T-helper 17 cell (primary cell): Measurements from ENCODE around the gene BRD3OS. TPM values are rescaled to one million over a fixed set of nuclear protein-coding genes. Genes with fewer than 3 reads are reported as not detected.

Experiments
- ATAC-seq: fragments of 150-1000 bp; cut with Tn5 transposase; 2 replicates; pipeline ENCODE4 v1.10.0; 2021; ENCODE audit warnings: mild to moderate bottlenecking, moderate library complexity
- DNase-seq, 3 donors: peaks; one replicate each; pipeline versions ENCODE4 v3.0.0 to v3.0.0-alpha.2; 2020 to 2021
- H3K9me3 ChIP-seq: one replicate; pipeline ENCODE4 v1.7.0; 2013; ENCODE audit warnings: low read length, mild to moderate bottlenecking; ENCODE audit not compliant: control insufficient read depth, poor library complexity, severe bottlenecking
- H3K27ac Mint-ChIP-seq: one replicate; pipeline ENCODE4 v1.8.0; 2022; ENCODE audit warnings: mild to moderate bottlenecking, moderate library complexity, mixed read lengths
- H3K27me3 Mint-ChIP-seq: one replicate; pipeline ENCODE4 v1.8.0; 2022; ENCODE audit warnings: mixed read lengths
- H3K36me3 Mint-ChIP-seq: one replicate; pipeline ENCODE4 v1.8.0; 2022; ENCODE audit warnings: low read depth, mixed read lengths
- H3K4me1 Mint-ChIP-seq: one replicate; pipeline ENCODE4 v1.8.0; 2022; ENCODE audit warnings: mild to moderate bottlenecking, mixed read lengths
- H3K4me3 Mint-ChIP-seq: one replicate; pipeline ENCODE4 v1.8.0; 2022; ENCODE audit warnings: mild to moderate bottlenecking, moderate library complexity, mixed read lengths
- total RNA-seq, 4 donors: library from RNA in 2 of 4; stranded (reverse) in 2 of 4; gene quantifications; one replicate each; pipeline ENCODE4 v1.2.3 and lab custom pipeline; 2022 to 2026

The BRD3OS gene
- total RNA-seq, 2 donors from 2014 or later = 7.7 to 10.2 TPM

DNA sequence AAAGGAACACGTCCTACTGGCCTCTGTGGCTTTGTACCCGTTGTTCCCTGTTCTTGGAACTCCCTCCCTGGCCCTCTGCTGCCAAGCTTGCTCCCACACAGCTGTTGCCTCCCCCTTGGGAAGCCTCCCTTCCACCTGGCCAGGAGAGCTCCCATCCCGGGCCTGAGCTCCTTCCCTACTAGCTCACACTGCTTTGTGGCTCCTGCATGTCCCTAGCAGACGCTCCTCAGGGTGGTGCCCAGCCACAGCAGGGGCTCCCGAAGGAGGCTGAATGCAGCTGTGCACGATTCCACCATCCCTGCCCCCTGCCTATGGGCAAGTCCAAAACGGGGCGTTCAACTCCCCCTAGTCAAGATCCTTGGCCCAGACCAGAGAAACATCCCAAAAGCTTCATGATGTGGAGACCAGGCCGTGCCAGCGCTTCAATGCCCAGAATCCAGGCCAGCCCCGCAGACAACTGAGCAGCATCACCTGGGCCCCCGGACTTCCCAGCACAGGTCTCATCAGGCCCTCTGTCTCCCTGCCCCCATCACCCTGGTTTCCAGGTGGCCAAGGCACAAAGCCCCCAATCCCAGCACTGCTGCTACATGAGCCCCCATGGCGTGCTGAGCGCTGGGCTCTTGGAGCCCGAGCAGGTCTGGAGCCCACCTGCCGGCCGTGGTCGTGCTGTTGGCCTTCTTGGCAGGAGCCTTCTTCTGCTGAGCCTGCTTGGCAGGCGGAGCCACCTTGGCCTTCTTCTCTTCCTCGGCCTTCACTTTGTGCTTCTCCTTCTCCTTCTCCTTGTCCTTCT lies 14.3 kb downstream of the BRD3OS start:
- ATAC-seq = no peak
- no peak for DNase-seq
- Mint-ChIP-seq H3K27ac (no peak overlapping the region), H3K36me3 (peaks cover 6% of the 10 kb centered on the region), H3K4me1 (peaks cover 3% of the 10 kb centered on the region), H3K4me3 (no peak overlapping the region), H3K27me3 (no peaks in the 10 kb centered on the region)
- H3K9me3 ChIP-seq = no peaks in the 10 kb centered on the region

DNA sequence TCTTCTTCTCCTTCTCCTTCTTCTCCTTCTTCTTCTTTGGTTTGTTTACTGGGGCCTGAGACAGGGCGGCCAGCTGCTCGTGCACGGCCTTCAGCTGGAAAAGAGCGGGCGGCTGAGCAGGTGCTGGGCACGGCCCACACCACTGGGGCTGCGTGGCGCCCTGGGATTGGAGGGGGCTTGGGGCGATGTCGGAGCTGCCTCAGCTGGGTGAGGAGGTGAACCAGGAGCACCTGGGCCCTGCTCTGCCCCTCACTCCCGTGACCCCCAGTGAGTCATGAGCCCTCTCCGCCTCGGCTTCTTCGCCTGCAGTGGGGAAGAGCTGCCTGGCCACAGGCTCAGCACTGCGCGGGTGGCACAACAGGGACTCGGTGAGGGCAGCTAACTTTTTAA lies 14.9 kb downstream of the BRD3OS start:
- Mint-ChIP-seq H3K4me1 (peaks cover 3% of the 10 kb centered on the region), H3K4me3 (no peak overlapping the region), H3K27ac (no peak overlapping the region), H3K36me3 (peaks cover 6% of the 10 kb centered on the region), H3K27me3 (no peaks in the 10 kb centered on the region)
- ATAC-seq (no peak), DNase-seq (no peak)
- no peaks in the 10 kb centered on the region for H3K9me3 ChIP-seq

DNA sequence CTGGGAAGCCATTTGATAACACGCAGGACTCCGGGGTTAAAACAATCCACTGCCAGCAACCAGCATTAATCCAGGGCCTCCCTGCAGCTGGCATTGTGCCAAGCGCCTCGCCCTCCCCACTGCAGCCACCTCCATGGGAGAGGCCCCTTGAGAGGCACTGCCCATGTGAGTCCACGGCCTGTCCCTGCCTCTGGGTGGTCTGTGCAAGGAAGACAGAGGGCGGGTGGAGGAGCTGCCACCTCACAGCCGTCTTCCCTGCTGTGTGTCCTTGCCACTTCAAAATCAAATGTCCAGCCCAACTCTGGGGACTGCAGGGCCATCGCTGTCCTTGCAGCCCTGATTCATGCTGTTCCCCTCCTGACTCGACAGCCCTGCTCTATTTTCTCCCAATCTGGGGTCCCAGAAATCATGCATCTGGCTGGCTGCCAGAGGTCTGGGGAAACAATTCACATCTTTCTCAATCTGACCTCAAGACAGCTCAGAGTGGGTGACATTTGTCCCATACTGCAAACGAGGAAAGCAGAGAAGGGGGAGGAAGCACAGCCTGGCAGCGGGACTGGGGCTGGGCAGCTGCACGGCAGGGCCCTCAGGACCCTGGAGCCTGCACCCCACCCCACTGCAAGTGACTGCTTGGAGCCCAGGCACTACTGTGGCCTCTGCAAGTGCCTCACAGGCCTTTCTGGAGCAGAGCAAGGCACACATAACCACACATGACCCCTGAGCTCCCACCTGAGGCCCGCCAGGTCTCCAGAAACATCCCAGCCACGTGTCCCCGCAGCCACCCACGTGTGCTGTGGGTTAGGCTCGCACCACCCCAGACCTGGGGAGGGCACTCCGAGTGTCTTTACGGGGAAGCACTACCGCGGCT lies 15.7 kb downstream of the BRD3OS start:
- Mint-ChIP-seq H3K27ac (no peak overlapping the region), H3K4me1 (peaks cover 3% of the 10 kb centered on the region), H3K27me3 (no peaks in the 10 kb centered on the region), H3K36me3 (peaks cover 6% of the 10 kb centered on the region), H3K4me3 (no peak overlapping the region)
- H3K9me3 ChIP-seq = no peaks in the 10 kb centered on the region
- ATAC-seq (no peak), DNase-seq (no peak)

DNA sequence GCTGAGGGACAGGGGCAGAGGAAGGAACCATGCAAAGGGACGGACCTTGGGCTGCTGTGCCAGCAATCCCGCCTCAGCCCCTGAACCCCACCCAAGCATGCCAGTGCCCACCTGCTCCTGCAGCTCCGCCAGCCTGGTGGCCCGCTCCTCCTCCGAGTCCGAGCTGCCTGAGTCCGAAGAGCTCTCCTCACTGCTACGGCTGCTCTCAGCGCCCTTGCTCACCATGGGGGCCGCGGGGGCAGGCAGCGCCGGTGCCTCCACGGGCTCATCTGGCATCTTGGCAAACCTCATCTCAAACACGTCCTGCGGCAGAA lies 16.3 kb downstream of the BRD3OS start:
- no peaks in the 10 kb centered on the region for H3K9me3 ChIP-seq
- H3K4me3 Mint-ChIP-seq = no peak overlapping the region
- H3K36me3 Mint-ChIP-seq = peaks cover 2% of the 10 kb centered on the region

GRCh38 chr9:134043531-134043988 lies 18.3 kb downstream of the BRD3OS start:
- H3K27ac Mint-ChIP-seq = peak overlapping the region; percentile 81
- H3K36me3 Mint-ChIP-seq = peaks cover 2% of the 10 kb centered on the region
- no peak overlapping the region for H3K4me3 Mint-ChIP-seq
- DNase-seq = no peak
- H3K27me3 Mint-ChIP-seq = no peaks in the 10 kb centered on the region
- no peaks in the 10 kb centered on the region for H3K9me3 ChIP-seq
- ATAC-seq = no peak
- H3K4me1 Mint-ChIP-seq = peaks cover 3% of the 10 kb centered on the region

More for the DNA sequence above, 16.3 kb downstream of the BRD3OS start:
- H3K27ac Mint-ChIP-seq = no peak overlapping the region
- ATAC-seq (no peak), DNase-seq (no peak)
- peaks cover 3% of the 10 kb centered on the region for H3K4me1 Mint-ChIP-seq
- H3K27me3 Mint-ChIP-seq = no peaks in the 10 kb centered on the region

- ATAC-seq = no peak
- Mint-ChIP-seq H3K4me3 (no peak overlapping the region), H3K27me3 (no peaks in the 10 kb centered on the region), H3K27ac (peak overlapping the region; percentile 43), H3K4me1 (peaks cover 5% of the 10 kb centered on the region), H3K36me3 (peaks cover 6% of the 10 kb centered on the region)
- no peak for DNase-seq
- H3K9me3 ChIP-seq = no peaks in the 10 kb centered on the region
Observed at GRCh38 chr9:134044944-134045343, 19.7 kb downstream of the BRD3OS start.

DNA sequence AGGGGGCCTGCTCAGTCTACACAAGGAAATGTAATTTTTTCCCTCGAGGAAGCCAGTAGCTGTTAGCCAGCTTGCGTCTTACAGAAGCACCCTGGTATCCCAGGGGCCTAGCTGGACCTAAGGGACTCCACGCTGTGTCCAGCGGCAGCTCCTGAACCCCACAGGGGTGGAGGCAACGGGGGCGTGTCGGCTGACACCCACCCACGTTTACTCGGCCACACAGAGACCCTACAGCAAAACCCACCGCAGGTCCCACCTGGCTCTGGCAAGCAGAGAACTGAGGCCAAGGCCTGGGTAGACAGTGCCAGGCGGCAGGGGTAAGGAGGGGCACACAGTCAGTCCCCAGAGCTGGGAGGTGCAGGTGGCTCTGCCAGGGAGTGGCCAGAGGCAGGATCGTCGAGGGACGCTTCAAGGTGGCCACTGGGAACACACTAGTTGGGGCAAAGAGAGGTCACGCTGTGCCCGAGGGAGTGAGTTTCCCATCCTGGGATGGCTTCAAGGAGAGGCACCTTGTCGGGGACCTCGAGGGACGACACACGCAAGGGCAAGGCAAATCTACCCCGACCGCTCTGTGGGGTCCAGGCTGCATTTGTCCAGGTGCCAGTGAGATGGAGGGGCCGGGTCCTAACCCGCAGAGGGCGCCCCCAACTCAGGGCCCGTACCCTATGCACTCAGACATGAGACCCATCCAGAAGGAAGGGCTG lies 20.7 kb downstream of the BRD3OS start:
- Mint-ChIP-seq H3K27ac (no peak overlapping the region), H3K4me3 (no peak overlapping the region), H3K27me3 (no peaks in the 10 kb centered on the region), H3K4me1 (peaks cover 5% of the 10 kb centered on the region), H3K36me3 (peaks cover 6% of the 10 kb centered on the region)
- no peak for ATAC-seq
- no peaks in the 10 kb centered on the region for H3K9me3 ChIP-seq
- no peak for DNase-seq

DNA sequence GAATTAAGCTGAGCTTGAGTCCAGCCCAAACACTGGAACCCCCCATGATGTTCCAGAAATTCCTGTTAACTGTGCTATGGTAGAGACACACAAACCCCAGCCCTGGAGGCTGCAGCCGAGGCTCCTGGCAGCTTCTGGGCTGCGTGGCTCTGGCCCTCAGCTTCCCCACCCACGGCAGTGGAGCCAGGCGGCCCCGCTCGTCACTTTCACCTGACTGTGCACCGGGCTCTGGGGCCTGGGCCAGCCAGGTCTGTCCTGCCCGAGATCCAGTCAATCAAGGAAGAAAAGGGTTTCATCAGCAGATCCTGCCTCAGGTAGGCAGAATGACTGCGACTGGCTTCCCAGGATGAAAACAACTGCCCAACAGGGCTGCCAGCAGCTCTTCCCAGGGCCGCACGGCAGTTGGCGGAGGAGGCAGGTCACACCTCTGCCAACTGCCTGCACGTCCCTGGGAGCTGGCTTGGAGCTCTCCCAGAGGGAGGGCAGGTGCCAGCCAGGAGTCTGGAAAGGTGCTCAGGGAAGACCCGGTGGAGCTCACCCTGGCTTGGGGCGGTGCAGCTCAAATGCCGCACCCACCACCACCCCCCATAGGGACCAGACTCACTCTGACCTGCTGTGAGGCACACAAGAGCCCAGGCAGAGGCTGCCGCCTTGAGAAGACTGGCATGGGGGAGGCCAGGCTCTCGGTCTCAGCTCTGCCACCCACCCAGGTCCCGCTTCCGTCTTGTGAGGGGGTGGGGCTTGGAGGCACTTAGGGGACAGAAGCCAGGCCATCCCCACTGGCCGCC lies 21.8 kb downstream of the BRD3OS start:
- DNase-seq (no peak), ATAC-seq (no peak)
- no peaks in the 10 kb centered on the region for H3K27me3 Mint-ChIP-seq
- H3K4me1 Mint-ChIP-seq = peaks cover 5% of the 10 kb centered on the region
- H3K4me3 Mint-ChIP-seq = no peak overlapping the region
- H3K36me3 Mint-ChIP-seq = peaks cover 8% of the 10 kb centered on the region
- H3K9me3 ChIP-seq = no peaks in the 10 kb centered on the region
- peak overlapping the region; percentile 32 for H3K27ac Mint-ChIP-seq

GRCh38 chr9:134047868-134048581 lies 22.7 kb downstream of the BRD3OS start:
- Mint-ChIP-seq H3K27me3 (no peaks in the 10 kb centered on the region), H3K27ac (no peak overlapping the region), H3K4me3 (no peak overlapping the region), H3K4me1 (peaks cover 6% of the 10 kb centered on the region), H3K36me3 (peaks cover 8% of the 10 kb centered on the region)
- H3K9me3 ChIP-seq = no peaks in the 10 kb centered on the region
- no peak for DNase-seq
- ATAC-seq = no peak

DNA sequence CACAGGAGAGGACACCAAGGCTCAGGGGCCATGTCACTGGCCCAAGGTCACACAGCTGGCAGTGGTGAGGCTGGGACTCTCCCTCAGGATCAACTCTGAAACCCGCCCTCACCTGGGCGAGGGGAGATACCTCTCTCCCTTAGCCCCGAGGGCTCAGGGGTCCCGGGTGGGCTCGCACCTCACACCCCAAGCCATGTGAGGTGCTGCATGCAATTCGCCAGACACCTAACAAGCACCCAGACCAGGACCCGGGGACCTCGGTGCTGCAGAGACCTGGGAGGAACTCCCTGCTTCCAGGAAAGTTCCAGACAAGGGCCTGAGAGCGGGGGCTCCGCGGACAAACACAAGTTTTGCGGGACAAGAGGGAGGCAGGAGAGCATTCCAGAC lies 23.3 kb downstream of the BRD3OS start:
- Mint-ChIP-seq H3K4me3 (no peak overlapping the region), H3K36me3 (peaks cover 7% of the 10 kb centered on the region), H3K4me1 (peaks cover 6% of the 10 kb centered on the region), H3K27me3 (no peaks in the 10 kb centered on the region), H3K27ac (no peak overlapping the region)
- ATAC-seq (no peak), DNase-seq (no peak)
- no peaks in the 10 kb centered on the region for H3K9me3 ChIP-seq

GRCh38 chr9:134049236-134049635 lies 24.0 kb downstream of the BRD3OS start:
- H3K4me3 Mint-ChIP-seq = no peak overlapping the region

More at GRCh38 chr9:134049236-134049635, 24.0 kb downstream of the BRD3OS start:
- no peaks in the 10 kb centered on the region for H3K27me3 Mint-ChIP-seq
- H3K36me3 Mint-ChIP-seq = peaks cover 5% of the 10 kb centered on the region
- H3K27ac Mint-ChIP-seq = no peak overlapping the region
- H3K9me3 ChIP-seq = no peaks in the 10 kb centered on the region
- H3K4me1 Mint-ChIP-seq = peaks cover 4% of the 10 kb centered on the region
- no peak for ATAC-seq
- DNase-seq = no peak
